Activated CD4-positive, CD25-positive, alpha-beta regulatory T cell (primary cell): ENCODE measurements around the gene NES.

Experiments
- DNase-seq, 4 experiments: peaks; one replicate each; lab custom pipeline; 2025; lab: John Stamatoyannopoulos, UW

The NES gene

GRCh38 chr1:156622581-156623297 is 54.5 kb downstream of the NES start:
- no peak for DNase-seq

- no peak for DNase-seq
Measured at GRCh38 chr1:156619582-156619955, 57.6 kb downstream of the NES start.

GRCh38 chr1:156618853-156619581 is 58.2 kb downstream of the NES start, which contains the start of gene HAPLN2:
Gene HAPLN2, plus strand, starts transcription at chr1:156619415. Its CDS starts 4,076 bp downstream, at chr1:156623491.
- peak in 1 of 4 experiments; percentile 17 for DNase-seq
